ENCODE measurements around the gene BCL10. TPM values are rescaled to one million over a fixed set of nuclear protein-coding genes. Genes with fewer than 3 reads are reported as not detected.

The BCL10 gene
- total and polyA plus RNA-seq, 2 donors = 14.9 to 17.6 TPM

GRCh38 chr1:85295006-85295431, 18.6 kb upstream of the BCL10 start:
- Histone ChIP-seq H3K4me3 (ENCODE audit: low read length in 2 of 2) (no peak overlapping the region), H3K4me1 (ENCODE audit: control insufficient read depth in 2 of 2, insufficient read depth in 2 of 2, low read length in 2 of 2) (peaks cover 0 to 13% of the 10 kb centered on the region in 2 donors), H3K36me3 (ENCODE audit: control insufficient read depth in 2 of 2, insufficient read depth in 2 of 2, low read length in 1 of 2) (no peaks in the 10 kb centered on the region), H3K27ac (ENCODE audit: low read depth in 1 of 2, low read length in 1 of 2) (no peak overlapping the region), H3K9me3 (ENCODE audit: control insufficient read depth in 2 of 2, insufficient read depth in 1 of 2, low read length in 1 of 2) (no peaks in the 10 kb centered on the region), H3K27me3 (ENCODE audit: control insufficient read depth in 2 of 2, insufficient read depth in 1 of 2, low read length in 1 of 2) (no peaks in the 10 kb centered on the region)
- no peak for DNase-seq (ENCODE audit: low read depth in 6 of 9, low spot score in 9 of 9)
- 76% methylated on average over 3 of the region's 3 CpGs for WGBS

GRCh38 chr1:85290826-85291225, 14.4 kb upstream of the BCL10 start:
- 98% methylated on average over 2 of the region's 2 CpGs for WGBS
- DNase-seq (ENCODE audit: low read depth in 6 of 9, low spot score in 9 of 9) = no peak
- Histone ChIP-seq H3K27ac (ENCODE audit: low read depth in 1 of 2, low read length in 1 of 2) (no peak overlapping the region), H3K9me3 (ENCODE audit: control insufficient read depth in 2 of 2, insufficient read depth in 1 of 2, low read length in 1 of 2) (no peaks in the 10 kb centered on the region), H3K36me3 (ENCODE audit: control insufficient read depth in 2 of 2, insufficient read depth in 2 of 2, low read length in 1 of 2) (no peaks in the 10 kb centered on the region), H3K4me1 (ENCODE audit: control insufficient read depth in 2 of 2, insufficient read depth in 2 of 2, low read length in 2 of 2) (no peaks in the 10 kb centered on the region), H3K27me3 (ENCODE audit: control insufficient read depth in 2 of 2, insufficient read depth in 1 of 2, low read length in 1 of 2) (no peaks in the 10 kb centered on the region), H3K4me3 (ENCODE audit: low read length in 2 of 2) (no peak overlapping the region)

- Histone ChIP-seq H3K4me1 (ENCODE audit: control insufficient read depth in 2 of 2, insufficient read depth in 2 of 2, low read length in 2 of 2) (no peaks in the 10 kb centered on the region), H3K27me3 (ENCODE audit: control insufficient read depth in 2 of 2, insufficient read depth in 1 of 2, low read length in 1 of 2) (no peaks in the 10 kb centered on the region), H3K27ac (ENCODE audit: low read depth in 1 of 2, low read length in 1 of 2) (no peak overlapping the region), H3K9me3 (ENCODE audit: control insufficient read depth in 2 of 2, insufficient read depth in 1 of 2, low read length in 1 of 2) (no peaks in the 10 kb centered on the region), H3K36me3 (ENCODE audit: control insufficient read depth in 2 of 2, insufficient read depth in 2 of 2, low read length in 1 of 2) (no peaks in the 10 kb centered on the region), H3K4me3 (ENCODE audit: low read length in 2 of 2) (no peak overlapping the region)
- WGBS = 84% methylated on average over 4 of the region's 4 CpGs
- DNase-seq (ENCODE audit: low read depth in 6 of 9, low spot score in 9 of 9) = no peak
These were observed 13.5 kb upstream of the BCL10 start for GRCh38 chr1:85289848-85290335.

GRCh38 chr1:85289207-85289847, 12.9 kb upstream of the BCL10 start:
- Histone ChIP-seq H3K27me3 (ENCODE audit: control insufficient read depth in 2 of 2, insufficient read depth in 1 of 2, low read length in 1 of 2) (no peaks in the 10 kb centered on the region), H3K27ac (ENCODE audit: low read depth in 1 of 2, low read length in 1 of 2) (no peak overlapping the region), H3K4me1 (ENCODE audit: control insufficient read depth in 2 of 2, insufficient read depth in 2 of 2, low read length in 2 of 2) (no peaks in the 10 kb centered on the region), H3K9me3 (ENCODE audit: control insufficient read depth in 2 of 2, insufficient read depth in 1 of 2, low read length in 1 of 2) (no peaks in the 10 kb centered on the region), H3K4me3 (ENCODE audit: low read length in 2 of 2) (no peak overlapping the region), H3K36me3 (ENCODE audit: control insufficient read depth in 2 of 2, insufficient read depth in 2 of 2, low read length in 1 of 2) (no peaks in the 10 kb centered on the region)
- WGBS = 94% methylated on average over 9 of the region's 9 CpGs
- no peak for DNase-seq (ENCODE audit: low read depth in 6 of 9, low spot score in 9 of 9)

GRCh38 chr1:85284202-85284601, 7.8 kb upstream of the BCL10 start:
- peaks cover 0 to 7% of the 10 kb centered on the region in 2 donors for H3K9me3 ChIP-seq (ENCODE audit: control insufficient read depth in 2 of 2, insufficient read depth in 1 of 2, low read length in 1 of 2)
- H3K27ac ChIP-seq (ENCODE audit: low read depth in 1 of 2, low read length in 1 of 2) = no peak overlapping the region
- H3K36me3 ChIP-seq (ENCODE audit: control insufficient read depth in 2 of 2, insufficient read depth in 2 of 2, low read length in 1 of 2) = no peaks in the 10 kb centered on the region
- no peak for DNase-seq (ENCODE audit: low read depth in 6 of 9, low spot score in 9 of 9)
- H3K27me3 ChIP-seq (ENCODE audit: control insufficient read depth in 2 of 2, insufficient read depth in 1 of 2, low read length in 1 of 2) = peaks cover 0 to 4% of the 10 kb centered on the region in 2 donors
- no peaks in the 10 kb centered on the region for H3K4me1 ChIP-seq (ENCODE audit: control insufficient read depth in 2 of 2, insufficient read depth in 2 of 2, low read length in 2 of 2)
- WGBS = 99% methylated on average over 2 of the region's 2 CpGs
- no peak overlapping the region for H3K4me3 ChIP-seq (ENCODE audit: low read length in 2 of 2)

- Histone ChIP-seq H3K4me1 (ENCODE audit: control insufficient read depth in 2 of 2, insufficient read depth in 2 of 2, low read length in 2 of 2) (no peaks in the 10 kb centered on the region), H3K27me3 (ENCODE audit: control insufficient read depth in 2 of 2, insufficient read depth in 1 of 2, low read length in 1 of 2) (peaks cover 0 to 4% of the 10 kb centered on the region in 2 donors), H3K27ac (ENCODE audit: low read depth in 1 of 2, low read length in 1 of 2) (no peak overlapping the region), H3K36me3 (ENCODE audit: control insufficient read depth in 2 of 2, insufficient read depth in 2 of 2, low read length in 1 of 2) (no peaks in the 10 kb centered on the region), H3K4me3 (ENCODE audit: low read length in 2 of 2) (no peak overlapping the region), H3K9me3 (ENCODE audit: control insufficient read depth in 2 of 2, insufficient read depth in 1 of 2, low read length in 1 of 2) (peaks cover 0 to 7% of the 10 kb centered on the region in 2 donors)
- WGBS = 95% methylated on average over 11 of the region's 11 CpGs
- DNase-seq (ENCODE audit: low read depth in 6 of 9, low spot score in 9 of 9) = no peak
These were observed 7.2 kb upstream of the BCL10 start for GRCh38 chr1:85283475-85284199.

GRCh38 chr1:85282424-85282823, 6.0 kb upstream of the BCL10 start:
- no peak for DNase-seq (ENCODE audit: low read depth in 6 of 9, low spot score in 9 of 9)
- 90% methylated on average over 1 of the region's 1 CpG for WGBS
- H3K9me3 ChIP-seq (ENCODE audit: control insufficient read depth in 2 of 2, insufficient read depth in 1 of 2, low read length in 1 of 2) = peaks cover 0 to 7% of the 10 kb centered on the region in 2 donors
- H3K4me3 ChIP-seq (ENCODE audit: low read length in 2 of 2) = no peak overlapping the region
- no peaks in the 10 kb centered on the region for H3K36me3 ChIP-seq (ENCODE audit: control insufficient read depth in 2 of 2, insufficient read depth in 2 of 2, low read length in 1 of 2)
- H3K4me1 ChIP-seq (ENCODE audit: control insufficient read depth in 2 of 2, insufficient read depth in 2 of 2, low read length in 2 of 2) = no peaks in the 10 kb centered on the region
- H3K27me3 ChIP-seq (ENCODE audit: control insufficient read depth in 2 of 2, insufficient read depth in 1 of 2, low read length in 1 of 2) = peaks cover 0 to 4% of the 10 kb centered on the region in 2 donors
- no peak overlapping the region for H3K27ac ChIP-seq (ENCODE audit: low read depth in 1 of 2, low read length in 1 of 2)

- 95% methylated on average over 4 of the region's 4 CpGs for WGBS
- Histone ChIP-seq H3K4me3 (ENCODE audit: low read length in 2 of 2) (no peak overlapping the region), H3K27ac (ENCODE audit: low read depth in 1 of 2, low read length in 1 of 2) (no peak overlapping the region), H3K9me3 (ENCODE audit: control insufficient read depth in 2 of 2, insufficient read depth in 1 of 2, low read length in 1 of 2) (peaks cover 0 to 10% of the 10 kb centered on the region in 2 donors), H3K36me3 (ENCODE audit: control insufficient read depth in 2 of 2, insufficient read depth in 2 of 2, low read length in 1 of 2) (no peaks in the 10 kb centered on the region), H3K27me3 (ENCODE audit: control insufficient read depth in 2 of 2, insufficient read depth in 1 of 2, low read length in 1 of 2) (peaks cover 0 to 4% of the 10 kb centered on the region in 2 donors), H3K4me1 (ENCODE audit: control insufficient read depth in 2 of 2, insufficient read depth in 2 of 2, low read length in 2 of 2) (peaks cover 0 to 2% of the 10 kb centered on the region in 2 donors)
- no peak for DNase-seq (ENCODE audit: low read depth in 6 of 9, low spot score in 9 of 9)
These were observed 4.2 kb upstream of the BCL10 start for GRCh38 chr1:85280636-85281035.

GRCh38 chr1:85279458-85280080, 3.1 kb upstream of the BCL10 start:
- H3K4me1 ChIP-seq (ENCODE audit: control insufficient read depth in 2 of 2, insufficient read depth in 2 of 2, low read length in 2 of 2) = peaks cover 0 to 4% of the 10 kb centered on the region in 2 donors
- H3K27ac ChIP-seq (ENCODE audit: low read depth in 1 of 2, low read length in 1 of 2) = no peak overlapping the region
- H3K9me3 ChIP-seq (ENCODE audit: control insufficient read depth in 2 of 2, insufficient read depth in 1 of 2, low read length in 1 of 2) = peaks cover 0 to 10% of the 10 kb centered on the region in 2 donors
- 91% methylated on average over 10 of the region's 10 CpGs for WGBS
- no peaks in the 10 kb centered on the region for H3K36me3 ChIP-seq (ENCODE audit: control insufficient read depth in 2 of 2, insufficient read depth in 2 of 2, low read length in 1 of 2)
- DNase-seq (ENCODE audit: low read depth in 6 of 9, low spot score in 9 of 9) = no peak
- no peak overlapping the region for H3K4me3 ChIP-seq (ENCODE audit: low read length in 2 of 2)
- H3K27me3 ChIP-seq (ENCODE audit: control insufficient read depth in 2 of 2, insufficient read depth in 1 of 2, low read length in 1 of 2) = peaks cover 0 to 4% of the 10 kb centered on the region in 2 donors

All from thymus (tissue), 11 donors.